Ecto neural progenitor cell (in vitro differentiated cells): ENCODE measurements around the gene QRSL1.
"Not testable (repeated sequence)": the region's sequence is repeated elsewhere in the genome, so short reads cannot be mapped to it uniquely, and the experiment has no call there.

ENCODE experiments used
- DNase-seq: peaks from one replicate; pipeline ENCODE4 v3.0.0-alpha.2; 2018; ENCODE audit warnings: low spot score

The QRSL1 gene

GRCh38 chr6:106684011-106684410, 54.6 kb downstream of the QRSL1 start:
- no peak for DNase-seq

GRCh38 chr6:106685833-106686232, 56.5 kb downstream of the QRSL1 start:
- DNase-seq: no peak

DNA sequence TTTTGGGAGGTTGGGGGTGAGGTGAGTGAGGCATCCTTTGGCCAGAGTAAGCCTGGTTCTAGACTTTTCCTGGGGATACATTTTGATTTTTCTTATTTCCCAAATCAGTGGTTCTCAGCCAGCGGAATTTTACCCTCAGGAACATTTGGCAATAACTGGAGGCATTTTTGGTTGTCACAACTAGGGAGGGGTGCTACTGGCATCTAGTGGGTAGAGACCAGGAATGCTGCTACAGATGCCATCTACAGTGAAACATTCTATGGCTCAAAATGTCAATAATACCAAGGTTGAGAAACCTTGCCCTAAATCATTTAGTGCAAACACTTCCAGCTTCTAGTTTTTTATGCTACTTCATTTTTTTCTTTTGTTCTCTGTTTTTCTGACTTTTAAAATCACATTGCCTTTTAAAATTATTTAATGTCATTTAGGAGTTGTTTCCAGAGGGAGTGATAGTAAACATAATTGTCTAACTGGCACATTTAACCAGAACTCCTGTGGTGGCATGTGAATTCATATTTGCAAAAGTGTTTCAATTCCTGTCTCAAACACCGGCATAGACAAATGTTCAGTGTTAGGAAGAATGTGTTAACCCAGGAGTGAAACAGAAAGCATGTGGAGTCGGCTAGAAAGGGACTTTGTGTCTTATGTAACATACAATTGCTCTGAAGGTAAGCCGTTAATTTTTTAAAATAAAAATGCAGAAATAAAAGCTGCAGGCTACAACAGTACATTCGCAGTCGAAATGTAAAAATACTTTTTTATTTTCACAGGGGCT, 59.0 kb downstream of the QRSL1 start:
- DNase-seq: no peak

- no peak for DNase-seq
Observed at GRCh38 chr6:106692112-106692818, 62.9 kb downstream of the QRSL1 start.

DNA sequence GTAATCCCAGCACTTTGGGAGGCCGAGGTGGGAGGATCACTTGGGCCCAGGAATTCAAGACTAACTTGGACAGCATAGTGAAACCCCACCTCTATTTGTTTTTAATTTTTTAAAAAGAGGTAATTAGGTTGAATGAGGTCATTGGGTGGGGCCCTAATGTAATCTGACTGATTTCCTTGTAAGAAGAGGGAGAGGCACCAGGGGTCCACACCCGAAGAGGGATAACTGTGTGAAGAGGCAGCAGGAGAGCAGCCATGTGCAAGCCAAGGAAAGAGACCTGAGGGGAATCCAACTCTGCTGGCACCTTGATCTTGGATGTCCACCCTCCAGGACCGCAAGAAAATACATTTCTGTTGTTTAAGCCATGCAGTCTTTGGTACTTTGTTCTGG, 63.4 kb downstream of the QRSL1 start:
- no peak for DNase-seq

DNA sequence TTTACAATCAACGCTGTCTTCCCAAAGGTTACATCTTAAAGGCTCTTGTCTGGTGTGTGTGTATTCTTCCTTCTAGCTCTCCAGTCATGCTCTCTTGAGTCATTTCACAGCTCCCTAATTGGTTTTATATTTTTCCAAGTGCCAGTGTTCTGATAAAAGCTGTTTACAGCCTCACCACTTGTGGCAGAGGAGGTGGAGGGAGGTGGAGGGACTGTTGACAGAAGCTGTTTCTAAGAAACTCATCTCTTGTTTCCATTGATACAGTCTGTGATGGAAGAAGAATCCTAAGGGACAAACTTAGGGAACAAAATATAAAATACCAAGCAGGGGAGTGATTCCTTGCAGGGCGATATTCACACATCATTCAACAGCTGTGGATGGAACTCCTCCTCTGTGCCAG, 64.0 kb downstream of the QRSL1 start:
- DNase-seq: no peak

DNA sequence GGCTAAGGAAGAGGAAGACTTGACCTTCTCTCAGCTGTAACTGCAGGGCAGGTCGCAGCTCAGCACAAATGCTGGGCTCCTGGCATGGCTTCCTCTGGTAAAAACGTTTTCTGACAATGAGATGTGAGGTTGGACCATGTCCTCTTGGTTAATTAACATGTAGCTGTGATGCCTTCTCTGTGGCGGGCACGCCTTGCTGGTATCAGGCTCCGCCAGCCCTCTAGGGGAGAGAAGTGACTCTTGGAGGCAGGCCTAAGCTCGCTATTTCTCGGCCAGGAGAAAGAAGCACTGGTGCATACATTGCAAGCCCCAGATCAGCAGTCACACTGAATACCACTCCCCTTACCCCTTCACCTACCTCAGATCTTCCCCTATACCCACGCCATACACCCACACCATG, 65.0 kb downstream of the QRSL1 start:
- DNase-seq: no peak

DNA sequence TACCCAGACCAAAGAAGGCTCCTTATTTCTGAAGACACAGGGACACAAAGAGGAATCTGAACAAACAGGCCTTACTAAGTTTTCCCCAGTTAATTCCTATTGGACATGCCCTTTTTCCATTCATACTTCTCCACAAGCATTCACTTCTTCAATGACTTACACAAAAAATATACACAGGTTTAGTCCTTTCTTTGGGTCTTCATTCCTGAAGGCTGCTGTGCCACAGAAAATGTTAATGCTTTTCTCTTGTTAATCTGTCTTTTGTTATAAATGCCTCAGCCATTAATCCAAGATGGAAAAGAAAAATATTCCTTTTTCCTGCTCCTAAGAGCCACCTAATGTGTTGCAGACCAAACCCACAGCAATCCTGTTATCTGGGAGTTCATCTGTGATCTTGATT, 71.2 kb downstream of the QRSL1 start:
- DNase-seq: no peak

GRCh38 chr6:106701201-106701600, 71.8 kb downstream of the QRSL1 start:
- not testable (repeated sequence) for DNase-seq

GRCh38 chr6:106702046-106702445, 72.7 kb downstream of the QRSL1 start:
- DNase-seq: no peak

GRCh38 chr6:106702451-106703110, 73.2 kb downstream of the QRSL1 start:
- no peak for DNase-seq

DNA sequence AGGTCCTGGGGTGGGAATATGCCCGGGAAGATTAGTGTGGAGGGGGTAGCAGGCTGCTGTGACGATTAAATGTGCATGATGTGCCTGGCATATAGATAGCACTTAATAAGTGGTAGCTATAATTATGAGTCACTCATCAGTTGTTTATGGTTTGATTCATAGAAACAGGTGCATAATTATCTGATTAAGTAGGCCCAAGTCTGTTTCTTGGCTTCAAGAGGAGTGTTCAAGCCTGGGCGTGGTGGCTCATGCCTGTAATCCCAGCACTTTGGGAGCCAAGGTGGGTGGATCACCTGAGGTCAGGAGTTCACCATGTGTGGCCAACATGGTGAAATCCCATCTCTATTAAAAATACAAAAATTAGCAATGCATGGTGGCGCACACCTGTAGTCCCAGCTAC, 74.9 kb downstream of the QRSL1 start:
- DNase-seq: no peak

DNA sequence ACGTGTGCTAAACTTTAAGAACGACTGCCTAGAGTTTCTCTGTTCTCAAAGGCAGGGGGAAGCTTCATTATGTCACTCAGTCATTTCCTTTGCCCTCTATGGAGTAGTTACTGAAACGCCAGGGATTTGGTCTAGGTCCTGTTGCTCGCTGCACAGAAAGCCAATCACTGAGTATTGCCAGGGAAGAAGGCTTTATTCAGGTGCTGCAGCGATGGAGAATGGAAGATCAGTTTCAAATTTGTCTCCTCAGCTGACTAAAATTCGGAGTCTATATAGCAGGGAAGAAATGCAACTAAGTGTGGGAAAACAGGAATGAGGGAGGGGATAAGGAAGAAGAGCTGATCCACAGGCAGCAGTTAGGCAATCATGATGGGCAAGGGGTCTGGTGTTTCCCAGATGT, 75.8 kb downstream of the QRSL1 start:
- no peak for DNase-seq

- no peak for DNase-seq
Observed at GRCh38 chr6:106710580-106710979, 81.2 kb downstream of the QRSL1 start.

- DNase-seq: no peak
Observed at GRCh38 chr6:106714281-106714680, 84.9 kb downstream of the QRSL1 start.

DNA sequence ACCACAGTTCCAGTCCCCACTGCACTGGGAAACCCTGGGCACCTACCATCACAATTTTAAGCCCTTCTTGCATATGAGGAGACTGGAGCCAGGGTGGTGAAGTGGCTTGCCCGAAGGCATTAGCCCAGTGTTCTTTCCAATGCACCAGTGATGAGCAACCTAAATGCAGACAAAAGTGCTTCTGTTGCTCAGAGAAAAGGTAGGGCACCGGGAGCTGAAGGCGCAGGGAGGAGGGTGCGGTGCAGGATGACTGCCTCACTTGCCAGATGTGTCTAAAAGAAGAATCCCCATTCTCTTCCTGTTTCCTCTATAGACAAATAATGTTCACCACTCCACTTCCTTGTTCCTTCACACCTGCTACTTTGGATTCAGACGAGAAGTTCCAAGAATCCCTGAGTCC, 86.5 kb downstream of the QRSL1 start:
- no peak for DNase-seq

GRCh38 chr6:106716966-106717365, 87.6 kb downstream of the QRSL1 start:
- DNase-seq: no peak
